ENCODE measurements around the gene IGF2. TPM values are rescaled to one million over a fixed set of nuclear protein-coding genes. Genes with fewer than 3 reads are reported as not detected.
A peak's percentile ranks its signal among the peaks of the same experiment; 100 is the strongest.
"Not testable (repeated sequence)": the region's sequence is repeated elsewhere in the genome, so short reads cannot be mapped to it uniquely, and the experiment has no call there.

Gene IGF2
- total and polyA plus RNA-seq, 2 donors from 2014 or later = 10.2 to 30.5 TPM

DNA sequence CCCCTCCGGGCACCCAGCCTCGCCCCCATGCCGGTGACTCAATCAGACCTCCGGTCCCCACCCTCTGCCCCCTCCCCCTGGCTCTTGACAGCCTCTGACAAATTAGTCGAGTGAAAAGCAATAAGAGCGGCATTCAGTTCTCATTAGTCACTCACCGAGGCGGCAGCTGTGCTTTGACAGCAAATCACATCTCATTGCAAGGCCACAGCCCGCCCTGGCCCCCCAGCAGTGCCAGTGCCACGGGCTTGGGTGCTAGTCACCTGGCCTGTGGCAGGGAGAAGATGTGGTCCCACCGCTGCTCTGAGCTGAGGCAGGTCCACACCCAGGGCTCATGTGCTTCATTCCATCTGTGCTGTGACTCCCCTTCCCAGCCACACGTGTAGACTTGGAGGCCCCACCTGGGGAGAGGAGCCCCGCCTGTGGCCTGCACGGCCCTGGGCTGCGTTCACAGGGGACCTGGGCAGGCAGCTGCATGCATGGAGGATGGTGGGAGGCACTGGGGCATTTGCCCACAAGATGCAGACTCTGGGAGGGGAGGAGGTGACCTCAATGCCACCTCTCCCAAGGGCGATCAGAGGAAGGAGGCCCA is 39.8 kb upstream of the IGF2 start:
- Histone ChIP-seq H3K9ac (ENCODE audit: low read length in 3 of 3) (no peak overlapping the region), H3K27ac (ENCODE audit: low read depth in 2 of 2, low read length in 2 of 2) (no peak overlapping the region), H3K4me1 (ENCODE audit: control insufficient read depth in 2 of 3, insufficient read depth in 2 of 3, low read depth in 1 of 3, low read length in 3 of 3) (no peaks in the 10 kb centered on the region), H3K9me3 (ENCODE audit: control insufficient read depth in 2 of 3, insufficient read depth in 1 of 3, low read length in 3 of 3) (no peaks in the 10 kb centered on the region), H3K4me3 (ENCODE audit: low read length in 3 of 3) (no peak overlapping the region), H3K27me3 (ENCODE audit: control insufficient read depth, insufficient read depth, low read length) (no peaks in the 10 kb centered on the region), H3K36me3 (ENCODE audit: control insufficient read depth in 2 of 3, insufficient read depth in 3 of 3, low read length in 3 of 3) (no peaks in the 10 kb centered on the region)
- FAIRE-seq (no peak), DNase-seq (peak in 4 of 5 donors; percentile 78 to 84 (median 80))
- TF ChIP-seq, protein P1, sequence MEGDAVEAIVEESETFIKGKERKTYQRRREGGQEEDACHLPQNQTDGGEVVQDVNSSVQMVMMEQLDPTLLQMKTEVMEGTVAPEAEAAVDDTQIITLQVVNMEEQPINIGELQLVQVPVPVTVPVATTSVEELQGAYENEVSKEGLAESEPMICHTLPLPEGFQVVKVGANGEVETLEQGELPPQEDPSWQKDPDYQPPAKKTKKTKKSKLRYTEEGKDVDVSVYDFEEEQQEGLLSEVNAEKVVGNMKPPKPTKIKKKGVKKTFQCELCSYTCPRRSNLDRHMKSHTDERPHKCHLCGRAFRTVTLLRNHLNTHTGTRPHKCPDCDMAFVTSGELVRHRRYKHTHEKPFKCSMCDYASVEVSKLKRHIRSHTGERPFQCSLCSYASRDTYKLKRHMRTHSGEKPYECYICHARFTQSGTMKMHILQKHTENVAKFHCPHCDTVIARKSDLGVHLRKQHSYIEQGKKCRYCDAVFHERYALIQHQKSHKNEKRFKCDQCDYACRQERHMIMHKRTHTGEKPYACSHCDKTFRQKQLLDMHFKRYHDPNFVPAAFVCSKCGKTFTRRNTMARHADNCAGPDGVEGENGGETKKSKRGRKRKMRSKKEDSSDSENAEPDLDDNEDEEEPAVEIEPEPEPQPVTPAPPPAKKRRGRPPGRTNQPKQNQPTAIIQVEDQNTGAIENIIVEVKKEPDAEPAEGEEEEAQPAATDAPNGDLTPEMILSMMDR (IDR thresholded peaks at IDR 0.05; ENCODE audit: borderline replicate concordance, extremely low read depth, insufficient read depth) = no peak
- intact Hi-C loops (cut with DNase I) = no loop called here

DNA sequence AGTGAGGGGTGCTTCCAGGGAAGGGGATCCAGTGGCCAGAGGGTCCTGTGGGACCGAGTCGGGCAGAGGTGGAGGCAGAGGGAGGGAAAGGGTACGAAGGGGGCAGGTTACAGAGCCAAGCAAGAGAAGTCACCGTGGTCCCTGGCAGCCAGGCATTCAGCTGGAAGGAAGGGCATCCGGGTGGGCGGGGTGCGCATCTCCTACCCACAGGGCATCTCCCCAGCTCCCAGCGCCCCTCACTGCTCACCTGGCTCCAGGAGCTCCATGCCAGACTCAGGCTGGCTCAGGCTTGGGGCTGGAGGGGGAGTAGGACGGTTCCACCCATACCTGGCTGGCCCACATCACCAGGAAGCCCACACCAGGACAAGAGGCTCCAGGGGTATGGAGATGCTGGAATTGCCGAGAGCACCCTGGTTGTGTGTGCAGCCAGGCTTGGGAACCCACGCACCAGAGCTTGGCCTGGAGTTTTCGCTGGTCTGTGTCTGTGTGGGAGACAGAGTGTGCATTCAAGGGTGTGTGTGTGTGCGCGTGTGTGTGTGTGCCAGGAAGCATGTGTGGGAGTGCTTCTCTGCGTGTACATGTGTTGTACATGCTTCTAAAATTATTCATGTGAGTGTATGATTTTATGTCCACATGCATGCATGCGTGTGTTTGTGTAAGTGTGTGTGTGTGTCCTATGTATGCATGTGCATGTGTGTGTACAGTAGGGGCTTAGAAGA is 39.0 kb upstream of the IGF2 start:
- H3K27me3 ChIP-seq (ENCODE audit: control insufficient read depth, insufficient read depth, low read length); H3K4me1 ChIP-seq (ENCODE audit: control insufficient read depth in 2 of 3, insufficient read depth in 2 of 3, low read depth in 1 of 3, low read length in 3 of 3); intact Hi-C loops (cut with DNase I); H3K4me3 ChIP-seq (ENCODE audit: low read length in 3 of 3); H3K36me3 ChIP-seq (ENCODE audit: control insufficient read depth in 2 of 3, insufficient read depth in 3 of 3, low read length in 3 of 3); FAIRE-seq; H3K9ac ChIP-seq (ENCODE audit: low read length in 3 of 3); H3K9me3 ChIP-seq (ENCODE audit: control insufficient read depth in 2 of 3, insufficient read depth in 1 of 3, low read length in 3 of 3); DNase-seq; H3K27ac ChIP-seq (ENCODE audit: low read depth in 2 of 2, low read length in 2 of 2): not testable (repeated sequence)

DNA sequence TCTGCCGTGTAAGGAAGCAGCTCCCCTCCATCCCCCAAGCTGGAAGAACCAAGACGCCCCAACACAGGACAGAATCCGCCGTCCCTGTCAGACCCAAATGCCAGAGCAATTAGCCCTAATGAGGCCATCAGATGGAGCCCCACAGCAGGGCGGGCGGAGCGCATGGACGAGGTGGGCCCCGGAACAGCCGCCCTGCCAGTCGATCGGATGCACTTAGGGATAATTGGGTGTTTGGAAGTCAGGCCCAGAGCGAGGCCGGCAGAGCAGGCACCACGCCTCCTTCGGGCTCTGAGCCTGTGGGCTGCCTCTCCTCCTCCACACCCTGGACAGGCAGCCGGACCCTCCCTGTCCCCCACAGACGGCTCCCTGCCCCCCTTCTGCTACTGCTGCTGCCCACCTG is 37.9 kb upstream of the IGF2 start:
- TF ChIP-seq, protein P1 (IDR thresholded peaks at IDR 0.05; ENCODE audit: borderline replicate concordance, extremely low read depth, insufficient read depth) = no peak

GRCh38 chr11:2176389-2176900 is 37.3 kb upstream of the IGF2 start:
- Histone ChIP-seq H3K27me3 (ENCODE audit: control insufficient read depth, insufficient read depth, low read length) (no peaks in the 10 kb centered on the region), H3K27ac (ENCODE audit: low read depth in 2 of 2, low read length in 2 of 2) (no peak overlapping the region), H3K4me3 (ENCODE audit: low read length in 3 of 3) (no peak overlapping the region), H3K9ac (ENCODE audit: low read length in 3 of 3) (no peak overlapping the region), H3K4me1 (ENCODE audit: control insufficient read depth in 2 of 3, insufficient read depth in 2 of 3, low read depth in 1 of 3, low read length in 3 of 3) (no peaks in the 10 kb centered on the region), H3K36me3 (ENCODE audit: control insufficient read depth in 2 of 3, insufficient read depth in 3 of 3, low read length in 3 of 3) (no peaks in the 10 kb centered on the region), H3K9me3 (ENCODE audit: control insufficient read depth in 2 of 3, insufficient read depth in 1 of 3, low read length in 3 of 3) (no peaks in the 10 kb centered on the region)
- TF ChIP-seq, protein P1 (IDR thresholded peaks at IDR 0.05; ENCODE audit: borderline replicate concordance, extremely low read depth, insufficient read depth) = no peak
- intact Hi-C loops (cut with DNase I) = no loop called here
- DNase-seq (no peak), FAIRE-seq (no peak)

More for the DNA sequence above, 37.9 kb upstream of the IGF2 start:
- Histone ChIP-seq H3K9me3 (ENCODE audit: control insufficient read depth in 2 of 3, insufficient read depth in 1 of 3, low read length in 3 of 3) (no peaks in the 10 kb centered on the region), H3K27me3 (ENCODE audit: control insufficient read depth, insufficient read depth, low read length) (no peaks in the 10 kb centered on the region), H3K9ac (ENCODE audit: low read length in 3 of 3) (no peak overlapping the region), H3K36me3 (ENCODE audit: control insufficient read depth in 2 of 3, insufficient read depth in 3 of 3, low read length in 3 of 3) (no peaks in the 10 kb centered on the region), H3K27ac (ENCODE audit: low read depth in 2 of 2, low read length in 2 of 2) (no peak overlapping the region), H3K4me3 (ENCODE audit: low read length in 3 of 3) (no peak overlapping the region), H3K4me1 (ENCODE audit: control insufficient read depth in 2 of 3, insufficient read depth in 2 of 3, low read depth in 1 of 3, low read length in 3 of 3) (no peaks in the 10 kb centered on the region)
- no peak for FAIRE-seq
- intact Hi-C loops (cut with DNase I) = no loop called here
- DNase-seq = no peak
